GM12878 (cell line): ENCODE data around the gene DDHD1. TPM values are rescaled to one million over a fixed set of nuclear protein-coding genes. Genes with fewer than 3 reads are reported as not detected.

Experiments used
- FOS ChIP-seq: IDR thresholded peaks from 3 replicates; pipeline ENCODE4 v1.6.1; 2011; ENCODE audit warnings: borderline replicate concordance; ENCODE audit not compliant: insufficient read length; ENCODE audit errors: extremely low read depth
- NR2F1 ChIP-seq: fragments of 450-650 bp; conservative IDR thresholded peaks from 2 replicates; pipeline ENCODE4 v1.6.1; 2017; ENCODE audit warnings: mild to moderate bottlenecking
- PAX5 ChIP-seq: IDR thresholded peaks from 2 replicates; pipeline ENCODE4 v1.6.1; 2011; ENCODE audit warnings: low read depth, low read length, borderline replicate concordance
- RAD51 ChIP-seq: fragments of 450-650 bp; IDR thresholded peaks from 2 replicates; pipeline ENCODE4 v1.6.1; 2016; ENCODE audit warnings: moderate library complexity, mild to moderate bottlenecking, inconsistent platforms
- STAT3 ChIP-seq: IDR thresholded peaks from 2 replicates; pipeline ENCODE4 v1.6.1; 2011; ENCODE audit warnings: low read depth, low read length, improper control_type of control experiment
- SUPT20H ChIP-seq: IDR thresholded peaks from 2 replicates; pipeline ENCODE4 v1.6.1; 2011; ENCODE audit warnings: low read depth, mild to moderate bottlenecking, low read length, moderate library complexity, borderline replicate concordance; ENCODE audit not compliant: control insufficient read depth
- ZNF384 ChIP-seq: IDR thresholded peaks from 2 replicates; pipeline ENCODE4 v1.6.1; 2012; ENCODE audit warnings: low read depth, mild to moderate bottlenecking, low read length, improper control_type of control experiment, borderline replicate concordance
- ZNF622 ChIP-seq: fragments of 450-650 bp; IDR thresholded peaks from 2 replicates; pipeline ENCODE4 v1.6.1; 2017; ENCODE audit warnings: mild to moderate bottlenecking, inconsistent platforms
- polyA plus RNA-seq, 11 experiments: library from polyadenylated mRNA; depleted of rRNA in 4 of 11; unstranded in 6 of 11; stranded (reverse) in 5 of 11; fragments of >200 nt; fragmentation: Nextera tagmentation in 4 of 11; fragmentation: Illumina TruSeq in 1 of 11; extraction: Ambion mirVana in 4 of 11; extraction: Trizol in 1 of 11; gene quantifications; 1 replicate in 1 of 11; 2 replicates in 10 of 11; pipeline versions ENCODE4 v1.2.1 to v1.2.3, GENCODE V29; 2011 to 2016; ENCODE audit warnings: inconsistent platforms in 2 of 11, missing spikeins in 2 of 11, low read depth in 1 of 11
- total RNA-seq, 4 experiments: library from RNA; depleted of rRNA in 3 of 4; stranded (reverse); fragments of >200 nt in 3 of 4; fragmentation: Illumina TruSeq in 1 of 4; extraction: Trizol in 1 of 4; gene quantifications; 2 replicates each; pipeline versions ENCODE4 v1.2.1 to v1.2.3, GENCODE V29; 2013 to 2021
- TF ChIP-seq, protein P1 (sequence below): fragments of 450-650 bp; IDR thresholded peaks from 2 replicates; pipeline ENCODE4 v1.6.1; 2017; ENCODE audit warnings: antibody characterized with exemption, mild to moderate bottlenecking, moderate library complexity
- TF ChIP-seq, protein P2 (sequence below): IDR thresholded peaks from 2 replicates; pipeline ENCODE4 v1.6.1; 2012; ENCODE audit warnings: low read depth, low read length, improper control_type of control experiment
- TF ChIP-seq, protein P3 (sequence below): fragments of 450-650 bp; IDR thresholded peaks from 2 replicates; pipeline ENCODE4 v1.6.1; 2016; ENCODE audit warnings: mild to moderate bottlenecking
- TF ChIP-seq, protein P4 (sequence below): fragments of 450-650 bp; IDR thresholded peaks from 2 replicates; pipeline ENCODE4 v1.6.1; 2016; ENCODE audit warnings: mild to moderate bottlenecking, moderate library complexity, borderline replicate concordance
- TF ChIP-seq, protein P5 (sequence below), 3 experiments: IDR thresholded peaks in 2 of 3; conservative IDR thresholded peaks in 1 of 3; 2 replicates each; pipeline ENCODE4 v1.5.1; 2011; ENCODE audit warnings: low read depth in 3 of 3, low read length in 3 of 3, mild to moderate bottlenecking in 3 of 3, control low read depth in 2 of 3, moderate library complexity in 2 of 3, inconsistent platforms in 1 of 3, mixed read lengths in 1 of 3; ENCODE audit not compliant: control insufficient read depth in 2 of 3, insufficient read depth in 1 of 3; ENCODE audit errors: extremely low read depth in 1 of 3
- TF ChIP-seq, protein P6 (sequence below): IDR thresholded peaks from 2 replicates; pipeline ENCODE4 v1.6.1; 2011; ENCODE audit warnings: borderline replicate concordance, low read depth, mild to moderate bottlenecking, moderate library complexity, low read length; ENCODE audit not compliant: insufficient read depth, poor library complexity, severe bottlenecking

Gene DDHD1
- total and polyA plus RNA-seq, 10 of the 15 experiments (the other 5 are each of a cell fraction or from before 2014, with no cell fraction given), result 7.7 to 52.3 (median 28.5) TPM

DNA sequence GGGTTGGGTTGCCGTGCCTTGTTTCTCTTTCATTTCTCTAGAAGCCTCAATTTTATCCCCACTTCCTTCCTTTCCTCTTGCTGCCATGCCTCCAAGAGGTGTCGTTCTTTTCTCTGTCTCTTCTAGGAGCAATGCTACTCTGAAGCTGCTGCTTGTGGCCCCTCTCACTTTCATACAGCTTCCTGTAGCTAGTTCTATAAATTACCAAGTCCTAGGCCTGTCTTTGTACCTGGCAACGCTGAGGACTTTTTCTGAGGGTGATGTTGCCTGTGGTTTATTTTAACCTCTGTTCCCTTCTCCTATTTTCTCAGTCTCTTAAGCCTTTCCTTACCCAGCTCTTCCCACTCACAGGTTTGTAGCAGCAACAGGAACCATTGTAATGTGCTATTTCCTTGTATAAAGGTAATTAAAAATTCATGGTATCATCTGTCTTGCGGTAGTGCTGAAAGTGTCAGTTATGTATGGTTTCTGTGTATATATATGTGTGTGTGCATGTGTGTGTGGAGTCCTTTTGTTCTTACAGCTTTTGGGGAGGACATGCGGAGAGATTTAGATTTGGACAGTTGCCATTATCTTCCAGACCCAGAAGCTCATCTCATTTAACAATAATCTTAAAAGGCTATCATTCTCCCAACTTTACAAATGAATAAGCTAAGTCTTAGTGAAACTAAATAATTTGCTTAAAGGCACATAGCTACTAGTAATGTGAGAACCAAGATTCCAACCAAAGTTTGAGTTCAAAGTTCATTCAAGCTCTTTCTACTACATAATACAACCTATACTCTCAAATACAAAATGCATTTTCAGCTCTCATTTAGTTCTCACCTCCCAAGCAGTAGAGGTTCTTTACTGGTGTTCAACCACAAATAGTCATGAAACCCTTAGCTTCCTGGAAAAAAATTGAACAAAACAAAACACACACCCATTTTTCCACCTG lies 43.8 kb downstream of the DDHD1 start (continued):
- TF ChIP-seq FOS (no peak), ZNF622 (no peak), NR2F1 (no peak), SUPT20H (no peak), RAD51 (no peak), STAT3 (no peak), PAX5 (no peak), ZNF384 (no peak)
- TF ChIP-seq, protein P1, sequence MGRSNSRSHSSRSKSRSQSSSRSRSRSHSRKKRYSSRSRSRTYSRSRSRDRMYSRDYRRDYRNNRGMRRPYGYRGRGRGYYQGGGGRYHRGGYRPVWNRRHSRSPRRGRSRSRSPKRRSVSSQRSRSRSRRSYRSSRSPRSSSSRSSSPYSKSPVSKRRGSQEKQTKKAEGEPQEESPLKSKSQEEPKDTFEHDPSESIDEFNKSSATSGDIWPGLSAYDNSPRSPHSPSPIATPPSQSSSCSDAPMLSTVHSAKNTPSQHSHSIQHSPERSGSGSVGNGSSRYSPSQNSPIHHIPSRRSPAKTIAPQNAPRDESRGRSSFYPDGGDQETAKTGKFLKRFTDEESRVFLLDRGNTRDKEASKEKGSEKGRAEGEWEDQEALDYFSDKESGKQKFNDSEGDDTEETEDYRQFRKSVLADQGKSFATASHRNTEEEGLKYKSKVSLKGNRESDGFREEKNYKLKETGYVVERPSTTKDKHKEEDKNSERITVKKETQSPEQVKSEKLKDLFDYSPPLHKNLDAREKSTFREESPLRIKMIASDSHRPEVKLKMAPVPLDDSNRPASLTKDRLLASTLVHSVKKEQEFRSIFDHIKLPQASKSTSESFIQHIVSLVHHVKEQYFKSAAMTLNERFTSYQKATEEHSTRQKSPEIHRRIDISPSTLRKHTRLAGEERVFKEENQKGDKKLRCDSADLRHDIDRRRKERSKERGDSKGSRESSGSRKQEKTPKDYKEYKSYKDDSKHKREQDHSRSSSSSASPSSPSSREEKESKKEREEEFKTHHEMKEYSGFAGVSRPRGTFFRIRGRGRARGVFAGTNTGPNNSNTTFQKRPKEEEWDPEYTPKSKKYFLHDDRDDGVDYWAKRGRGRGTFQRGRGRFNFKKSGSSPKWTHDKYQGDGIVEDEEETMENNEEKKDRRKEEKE, result no peak
- TF ChIP-seq, protein P2, sequence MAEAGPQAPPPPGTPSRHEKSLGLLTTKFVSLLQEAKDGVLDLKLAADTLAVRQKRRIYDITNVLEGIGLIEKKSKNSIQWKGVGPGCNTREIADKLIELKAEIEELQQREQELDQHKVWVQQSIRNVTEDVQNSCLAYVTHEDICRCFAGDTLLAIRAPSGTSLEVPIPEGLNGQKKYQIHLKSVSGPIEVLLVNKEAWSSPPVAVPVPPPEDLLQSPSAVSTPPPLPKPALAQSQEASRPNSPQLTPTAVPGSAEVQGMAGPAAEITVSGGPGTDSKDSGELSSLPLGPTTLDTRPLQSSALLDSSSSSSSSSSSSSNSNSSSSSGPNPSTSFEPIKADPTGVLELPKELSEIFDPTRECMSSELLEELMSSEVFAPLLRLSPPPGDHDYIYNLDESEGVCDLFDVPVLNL, result no peak
- TF ChIP-seq, protein P3, sequence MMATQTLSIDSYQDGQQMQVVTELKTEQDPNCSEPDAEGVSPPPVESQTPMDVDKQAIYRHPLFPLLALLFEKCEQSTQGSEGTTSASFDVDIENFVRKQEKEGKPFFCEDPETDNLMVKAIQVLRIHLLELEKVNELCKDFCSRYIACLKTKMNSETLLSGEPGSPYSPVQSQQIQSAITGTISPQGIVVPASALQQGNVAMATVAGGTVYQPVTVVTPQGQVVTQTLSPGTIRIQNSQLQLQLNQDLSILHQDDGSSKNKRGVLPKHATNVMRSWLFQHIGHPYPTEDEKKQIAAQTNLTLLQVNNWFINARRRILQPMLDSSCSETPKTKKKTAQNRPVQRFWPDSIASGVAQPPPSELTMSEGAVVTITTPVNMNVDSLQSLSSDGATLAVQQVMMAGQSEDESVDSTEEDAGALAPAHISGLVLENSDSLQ, result peak; percentile 80
- TF ChIP-seq, protein P4, sequence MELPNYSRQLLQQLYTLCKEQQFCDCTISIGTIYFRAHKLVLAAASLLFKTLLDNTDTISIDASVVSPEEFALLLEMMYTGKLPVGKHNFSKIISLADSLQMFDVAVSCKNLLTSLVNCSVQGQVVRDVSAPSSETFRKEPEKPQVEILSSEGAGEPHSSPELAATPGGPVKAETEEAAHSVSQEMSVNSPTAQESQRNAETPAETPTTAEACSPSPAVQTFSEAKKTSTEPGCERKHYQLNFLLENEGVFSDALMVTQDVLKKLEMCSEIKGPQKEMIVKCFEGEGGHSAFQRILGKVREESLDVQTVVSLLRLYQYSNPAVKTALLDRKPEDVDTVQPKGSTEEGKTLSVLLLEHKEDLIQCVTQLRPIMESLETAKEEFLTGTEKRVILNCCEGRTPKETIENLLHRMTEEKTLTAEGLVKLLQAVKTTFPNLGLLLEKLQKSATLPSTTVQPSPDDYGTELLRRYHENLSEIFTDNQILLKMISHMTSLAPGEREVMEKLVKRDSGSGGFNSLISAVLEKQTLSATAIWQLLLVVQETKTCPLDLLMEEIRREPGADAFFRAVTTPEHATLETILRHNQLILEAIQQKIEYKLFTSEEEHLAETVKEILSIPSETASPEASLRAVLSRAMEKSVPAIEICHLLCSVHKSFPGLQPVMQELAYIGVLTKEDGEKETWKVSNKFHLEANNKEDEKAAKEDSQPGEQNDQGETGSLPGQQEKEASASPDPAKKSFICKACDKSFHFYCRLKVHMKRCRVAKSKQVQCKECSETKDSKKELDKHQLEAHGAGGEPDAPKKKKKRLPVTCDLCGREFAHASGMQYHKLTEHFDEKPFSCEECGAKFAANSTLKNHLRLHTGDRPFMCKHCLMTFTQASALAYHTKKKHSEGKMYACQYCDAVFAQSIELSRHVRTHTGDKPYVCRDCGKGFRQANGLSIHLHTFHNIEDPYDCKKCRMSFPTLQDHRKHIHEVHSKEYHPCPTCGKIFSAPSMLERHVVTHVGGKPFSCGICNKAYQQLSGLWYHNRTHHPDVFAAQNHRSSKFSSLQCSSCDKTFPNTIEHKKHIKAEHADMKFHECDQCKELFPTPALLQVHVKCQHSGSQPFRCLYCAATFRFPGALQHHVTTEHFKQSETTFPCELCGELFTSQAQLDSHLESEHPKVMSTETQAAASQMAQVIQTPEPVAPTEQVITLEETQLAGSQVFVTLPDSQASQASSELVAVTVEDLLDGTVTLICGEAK, result no peak; the same call in 1 of the 2 replicates
- TF ChIP-seq, protein P5, sequence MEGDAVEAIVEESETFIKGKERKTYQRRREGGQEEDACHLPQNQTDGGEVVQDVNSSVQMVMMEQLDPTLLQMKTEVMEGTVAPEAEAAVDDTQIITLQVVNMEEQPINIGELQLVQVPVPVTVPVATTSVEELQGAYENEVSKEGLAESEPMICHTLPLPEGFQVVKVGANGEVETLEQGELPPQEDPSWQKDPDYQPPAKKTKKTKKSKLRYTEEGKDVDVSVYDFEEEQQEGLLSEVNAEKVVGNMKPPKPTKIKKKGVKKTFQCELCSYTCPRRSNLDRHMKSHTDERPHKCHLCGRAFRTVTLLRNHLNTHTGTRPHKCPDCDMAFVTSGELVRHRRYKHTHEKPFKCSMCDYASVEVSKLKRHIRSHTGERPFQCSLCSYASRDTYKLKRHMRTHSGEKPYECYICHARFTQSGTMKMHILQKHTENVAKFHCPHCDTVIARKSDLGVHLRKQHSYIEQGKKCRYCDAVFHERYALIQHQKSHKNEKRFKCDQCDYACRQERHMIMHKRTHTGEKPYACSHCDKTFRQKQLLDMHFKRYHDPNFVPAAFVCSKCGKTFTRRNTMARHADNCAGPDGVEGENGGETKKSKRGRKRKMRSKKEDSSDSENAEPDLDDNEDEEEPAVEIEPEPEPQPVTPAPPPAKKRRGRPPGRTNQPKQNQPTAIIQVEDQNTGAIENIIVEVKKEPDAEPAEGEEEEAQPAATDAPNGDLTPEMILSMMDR (IDR thresholded peaks at IDR 0.05 in 2 of 3, conservative IDR thresholded peaks at IDR 0.05 in 1 of 3; ENCODE audit: control insufficient read depth in 2 of 3, extremely low read depth in 1 of 3, insufficient read depth in 1 of 3, low read depth in 3 of 3, low read length in 3 of 3), result no peak
- TF ChIP-seq, protein P6, sequence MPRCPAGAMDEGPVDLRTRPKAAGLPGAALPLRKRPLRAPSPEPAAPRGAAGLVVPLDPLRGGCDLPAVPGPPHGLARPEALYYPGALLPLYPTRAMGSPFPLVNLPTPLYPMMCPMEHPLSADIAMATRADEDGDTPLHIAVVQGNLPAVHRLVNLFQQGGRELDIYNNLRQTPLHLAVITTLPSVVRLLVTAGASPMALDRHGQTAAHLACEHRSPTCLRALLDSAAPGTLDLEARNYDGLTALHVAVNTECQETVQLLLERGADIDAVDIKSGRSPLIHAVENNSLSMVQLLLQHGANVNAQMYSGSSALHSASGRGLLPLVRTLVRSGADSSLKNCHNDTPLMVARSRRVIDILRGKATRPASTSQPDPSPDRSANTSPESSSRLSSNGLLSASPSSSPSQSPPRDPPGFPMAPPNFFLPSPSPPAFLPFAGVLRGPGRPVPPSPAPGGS, result no peak
